HepG2 (cell line): ENCODE measurements around the gene SUPT4H1. TPM values are rescaled to one million over a fixed set of nuclear protein-coding genes. Genes with fewer than 3 reads are reported as not detected.
A peak's percentile ranks its signal among the peaks of the same experiment; 100 is the strongest.

Experiments used
- ARHGAP35 ChIP-seq: sonication (generic); formaldehyde crosslinking; IDR thresholded peaks from 2 replicates; pipeline ENCODE4 v1.9.0; 2022; ENCODE audit warnings: mild to moderate bottlenecking, inconsistent platforms, moderate library complexity, missing genetic modification reagents, borderline replicate concordance
- ASH2L ChIP-seq: fragments of 300-600, 200-600 bp; sonication (generic); IDR thresholded peaks from 2 replicates; pipeline ENCODE4 v1.7.0; 2017; ENCODE audit warnings: low read depth, mild to moderate bottlenecking, moderate library complexity, mixed read lengths, low read length; ENCODE audit not compliant: insufficient read length
- CHD2 ChIP-seq: IDR thresholded peaks from 2 replicates; pipeline ENCODE4 v1.6.1; 2011; ENCODE audit warnings: low read depth, low read length, improper control_type of control experiment
- DNMT1 ChIP-seq: sonication (generic); formaldehyde crosslinking; IDR thresholded peaks from 2 replicates; pipeline ENCODE4 v1.5.1; 2020; ENCODE audit warnings: mild to moderate bottlenecking, missing genetic modification reagents
- E2F2 ChIP-seq: sonication (generic); formaldehyde crosslinking; IDR thresholded peaks from 2 replicates; pipeline ENCODE4 v1.4.0; 2020; ENCODE audit warnings: missing genetic modification reagents, borderline replicate concordance
- HOMEZ ChIP-seq: IDR thresholded peaks from 2 replicates; pipeline ENCODE4 v1.6.1; 2016; ENCODE audit warnings: low read depth
- KAT7 ChIP-seq: IDR thresholded peaks from 2 replicates; pipeline ENCODE4 v1.6.1; 2018; ENCODE audit warnings: borderline replicate concordance, missing compliant biosample characterization
- MAX ChIP-seq: IDR thresholded peaks from 2 replicates; pipeline ENCODE4 v1.6.1; 2012; ENCODE audit warnings: inconsistent platforms
- MTA1 ChIP-seq: sonication (generic); formaldehyde crosslinking; IDR thresholded peaks from 2 replicates; pipeline ENCODE4 v1.4.0; 2020; ENCODE audit warnings: missing genetic modification reagents, mild to moderate bottlenecking, borderline replicate concordance
- MTF1 ChIP-seq: sonication (generic); formaldehyde crosslinking; IDR thresholded peaks from 2 replicates; pipeline ENCODE4 v1.5.0; 2020; ENCODE audit warnings: missing genetic modification reagents
- MYC ChIP-seq: sonication (generic); formaldehyde crosslinking; IDR thresholded peaks from 2 replicates; pipeline ENCODE4 v1.9.0; 2021; ENCODE audit warnings: missing genetic modification reagents, borderline replicate concordance
- NR1H2 ChIP-seq: sonication (generic); formaldehyde crosslinking; IDR thresholded peaks from 2 replicates; pipeline ENCODE4 v1.8.1; 2022; ENCODE audit warnings: low read depth, missing genetic modification reagents, borderline replicate concordance
- PCBP1 ChIP-seq: fragments of 200-400 bp; formaldehyde crosslinking; IDR thresholded peaks from 2 replicates; pipeline ENCODE4 v1.6.1; 2017; ENCODE audit warnings: mild to moderate bottlenecking, low read depth, low read length, borderline replicate concordance
- PRDM15 ChIP-seq: sonication (generic); formaldehyde crosslinking; IDR thresholded peaks from 2 replicates; pipeline ENCODE4 v1.4.0; 2020; ENCODE audit warnings: missing genetic modification reagents
- RBM22 ChIP-seq: fragments of 200-400 bp; formaldehyde crosslinking; optimal IDR thresholded peaks from 2 replicates; pipeline ENCODE3; 2017; ENCODE audit warnings: mild to moderate bottlenecking, low read length, moderate library complexity
- SMAD1 ChIP-seq: sonication (generic); formaldehyde crosslinking; IDR thresholded peaks from 2 replicates; pipeline ENCODE4 v1.4.0; 2020; ENCODE audit warnings: missing genetic modification reagents, low read depth, mild to moderate bottlenecking, borderline replicate concordance
- SMC3 ChIP-seq: IDR thresholded peaks from 2 replicates; pipeline ENCODE4 v1.6.1; 2011; ENCODE audit warnings: low read length, improper control_type of control experiment
- TAF1 ChIP-seq: sonication (generic); formaldehyde crosslinking; IDR thresholded peaks from 2 replicates; pipeline ENCODE4 v1.4.0; 2020; ENCODE audit warnings: missing genetic modification reagents
- ZFP36 ChIP-seq: fragments of 150-350 bp; IDR thresholded peaks from 2 replicates; pipeline ENCODE4 v1.6.1; 2018; ENCODE audit warnings: borderline replicate concordance, low read length, low read depth; ENCODE audit not compliant: partially characterized antibody
- ZFX ChIP-seq: sonication (generic); formaldehyde crosslinking; IDR thresholded peaks from 2 replicates; pipeline ENCODE4 v1.4.0; 2020; ENCODE audit warnings: mild to moderate bottlenecking, low read depth, missing genetic modification reagents, moderate library complexity
- ZKSCAN1 ChIP-seq: fragments of 150-350 bp; IDR thresholded peaks from 2 replicates; pipeline ENCODE4 v1.6.1; 2014; ENCODE audit warnings: low read length
- ZNF670 ChIP-seq: sonication (generic); formaldehyde crosslinking; IDR thresholded peaks from 2 replicates; pipeline ENCODE4 v1.8.0; 2022; ENCODE audit warnings: mild to moderate bottlenecking, missing genetic modification reagents, borderline replicate concordance
- ZNF782 ChIP-seq: sonication (generic); formaldehyde crosslinking; IDR thresholded peaks from 2 replicates; pipeline ENCODE4 v1.4.0; 2020; ENCODE audit warnings: missing genetic modification reagents, mild to moderate bottlenecking, borderline replicate concordance
- ZNF883 ChIP-seq: sonication (generic); formaldehyde crosslinking; IDR thresholded peaks from 2 replicates; pipeline ENCODE4 v1.5.1; 2020; ENCODE audit warnings: mild to moderate bottlenecking, missing genetic modification reagents; ENCODE audit errors: not compliant biosample characterization
- polyA plus RNA-seq, 8 experiments: library from polyadenylated mRNA; depleted of rRNA in 3 of 8; stranded (reverse) in 7 of 8; unstranded in 1 of 8; fragments of >200 nt; fragmentation: Illumina TruSeq in 4 of 8; extraction: Trizol in 4 of 8; gene quantifications; 2 replicates each; pipeline versions ENCODE4 v1.2.1 to v1.2.3, GENCODE V29; 2011 to 2016; ENCODE audit warnings: low read depth in 4 of 8, missing spikeins in 1 of 8, mixed read lengths in 1 of 8; ENCODE audit not compliant: insufficient read depth in 1 of 8
- total RNA-seq, 5 experiments: library from RNA; depleted of rRNA; stranded (reverse); fragments of >200 nt; fragmentation: Illumina TruSeq; extraction: Trizol; gene quantifications; 2 replicates each; pipeline ENCODE4 v1.2.3, GENCODE V29; 2016; ENCODE audit warnings: low read depth in 1 of 5

SUPT4H1 gene
- total and polyA plus RNA-seq, 2 of the 13 experiments (the other 11 are each of a cell fraction or from before 2014, with no cell fraction given), result 155 to 244 TPM

GRCh38 chr17:58394534-58395223 lies 42.7 kb upstream of the SUPT4H1 start (continued):
- peak; percentile 44 for TF ChIP-seq HOMEZ (CRISPR knock-in tag)
- no peak for TF ChIP-seq PCBP1
- TF ChIP-seq MTF1, result no peak
- TF ChIP-seq DNMT1 (CRISPR knock-in tag), result no peak
- TF ChIP-seq PRDM15 (CRISPR knock-in tag), result peak; percentile 38; the same call in 1 of the 2 replicates
- no peak for TF ChIP-seq NR1H2 (CRISPR knock-in tag)
- peak; percentile 41; the same call in 1 of the 2 replicates for TF ChIP-seq ZFX
- TF ChIP-seq SMC3, result peak; percentile 10; the same call in 1 of the 2 replicates
- no peak for TF ChIP-seq ZKSCAN1
- TF ChIP-seq TAF1 (CRISPR knock-in tag), result peak; percentile 56; the same call in 1 of the 2 replicates
- TF ChIP-seq RBM22, result peak; percentile 95
- TF ChIP-seq MYC (CRISPR knock-in tag), result peak; percentile 59; the same call in 1 of the 2 replicates
- TF ChIP-seq SMAD1, result no peak
- TF ChIP-seq ZNF782 (CRISPR knock-in tag), result no peak
- TF ChIP-seq MAX, result peak; percentile 73
- peak; percentile 70; the same call in 1 of the 2 replicates for TF ChIP-seq KAT7
- TF ChIP-seq ZNF670 (CRISPR knock-in tag), result no peak
- no peak for TF ChIP-seq ZNF883
- TF ChIP-seq CHD2, result no peak
- no peak for TF ChIP-seq E2F2 (CRISPR knock-in tag)
- peak; percentile 64 for TF ChIP-seq ASH2L
- no peak for TF ChIP-seq ZFP36
- no peak for TF ChIP-seq MTA1 (CRISPR knock-in tag)
- no peak for TF ChIP-seq ARHGAP35
